IMR-90 (cell line): ENCODE results near the gene CFDP1. TPM values are rescaled to one million over a fixed set of nuclear protein-coding genes. Genes with fewer than 3 reads are reported as not detected.

ENCODE experiments used
- ATAC-seq: fragments of 200-7000 bp; cut with Tn5 transposase; 2 replicates; pipeline ENCODE4 v1.9.1; 2020; ENCODE audit warnings: low read depth, mild to moderate bottlenecking, moderate library complexity
- BruUV-seq: library from RNA; stranded (reverse); fragments of 400-500 nt; replicated peaks from 2 replicates; lab custom pipeline; 2021; lab: Mats Ljungman, UMichigan
- CTCF ChIA-PET: fragments of 300-600 bp; formaldehyde crosslinking; extraction: SDS; loops from one replicate; lab custom pipeline; 2021; ENCODE audit warnings: antibody characterized with exemption; lab: Yijun Ruan, JAX
- POLR2A ChIA-PET: fragments of 300-600 bp; sonication (Branson Sonifier 250); formaldehyde crosslinking; loops from one replicate; lab custom pipeline; 2022; ENCODE audit warnings: antibody characterized with exemption; ENCODE audit not compliant: unreplicated experiment; lab: Charles Lee
- DNase-seq: peaks from one replicate; pipeline ENCODE4 v3.0.0; 2013
- H2AFZ ChIP-seq: replicated peaks from 2 replicates; pipeline ENCODE3; 2013; ENCODE audit warnings: low read length, mild to moderate bottlenecking; ENCODE audit not compliant: poor library complexity
- H2AK5ac ChIP-seq: 2 replicates; pipeline ENCODE4 v1.6.1; 2013; ENCODE audit warnings: low read depth, low read length, inconsistent platforms
- H2AK9ac ChIP-seq: replicated peaks from 2 replicates; pipeline ENCODE3; 2013; ENCODE audit warnings: mild to moderate bottlenecking, low read depth, low read length, moderate library complexity; ENCODE audit not compliant: poor library complexity
- H2BK120ac ChIP-seq: 2 replicates; pipeline ENCODE4 v1.6.1; 2013; ENCODE audit warnings: low read depth, low read length, inconsistent platforms
- H2BK15ac ChIP-seq: 3 replicates; pipeline ENCODE4 v1.6.1; 2013; ENCODE audit warnings: low read depth, low read length, inconsistent platforms
- H2BK20ac ChIP-seq: 2 replicates; pipeline ENCODE4 v1.6.1; 2013; ENCODE audit warnings: low read depth, mild to moderate bottlenecking, inconsistent platforms, low read length, moderate library complexity
- H2BK5ac ChIP-seq: 2 replicates; pipeline ENCODE4 v1.6.1; 2013; ENCODE audit warnings: mild to moderate bottlenecking, low read depth, low read length, inconsistent platforms; ENCODE audit not compliant: poor library complexity, severe bottlenecking
- H3K14ac ChIP-seq: replicated peaks from 2 replicates; pipeline ENCODE4 v1.6.1; 2013; ENCODE audit warnings: low read depth, low read length, inconsistent platforms
- H3K18ac ChIP-seq: 2 replicates; pipeline ENCODE4 v1.6.1; 2013; ENCODE audit warnings: low read depth, low read length, control low read depth
- H3K23ac ChIP-seq: 2 replicates; pipeline ENCODE4 v1.6.1; 2013; ENCODE audit warnings: low read depth, low read length, inconsistent platforms
- H3K27ac ChIP-seq: 2 replicates; pipeline ENCODE4 v1.5.1; 2013; ENCODE audit warnings: mild to moderate bottlenecking, control low read depth, low read length; ENCODE audit not compliant: insufficient read depth
- H3K27me3 ChIP-seq: 2 replicates; pipeline ENCODE4 v1.6.1; 2013; ENCODE audit warnings: low read length; ENCODE audit not compliant: control insufficient read depth, insufficient read depth
- H3K36me3 ChIP-seq: 2 replicates; pipeline ENCODE4 v1.6.1; 2013; ENCODE audit warnings: low read length, mixed read lengths; ENCODE audit not compliant: control insufficient read depth, insufficient read depth
- H3K4ac ChIP-seq: 2 replicates; pipeline ENCODE4 v1.6.1; 2013; ENCODE audit warnings: low read depth, low read length, inconsistent platforms
- H3K4me1 ChIP-seq: 2 replicates; pipeline ENCODE4 v1.6.1; 2013; ENCODE audit warnings: low read length, mixed read lengths; ENCODE audit not compliant: control insufficient read depth, insufficient read depth
- H3K4me2 ChIP-seq: 2 replicates; pipeline ENCODE4 v1.6.1; 2013; ENCODE audit warnings: low read depth, mild to moderate bottlenecking, control low read depth, low read length, moderate library complexity
- H3K4me3 ChIP-seq: 2 replicates; pipeline ENCODE4 v1.5.1; 2013; ENCODE audit warnings: low read depth, mild to moderate bottlenecking, control low read depth, low read length, moderate library complexity; ENCODE audit not compliant: insufficient read depth
- H3K56ac ChIP-seq: 2 replicates; pipeline ENCODE4 v1.6.1; 2013; ENCODE audit warnings: low read length, inconsistent platforms; ENCODE audit not compliant: insufficient read depth; ENCODE audit errors: extremely low read depth
- H3K79me1 ChIP-seq, 2 experiments: 2 replicates each; pipeline ENCODE4 v1.6.1; 2013; ENCODE audit warnings: low read length in 2 of 2, inconsistent platforms in 1 of 2, low read depth in 1 of 2
- H3K9ac ChIP-seq: 2 replicates; pipeline ENCODE4 v1.6.1; 2013; ENCODE audit warnings: low read depth, low read length, control low read depth
- H3K9me1 ChIP-seq: 2 replicates; pipeline ENCODE4 v1.6.1; 2013; ENCODE audit warnings: low read length, inconsistent platforms; ENCODE audit not compliant: insufficient read depth
- H3K9me3 ChIP-seq: 2 replicates; pipeline ENCODE4 v1.6.1; 2013; ENCODE audit warnings: low read length; ENCODE audit not compliant: control insufficient read depth, insufficient read depth
- H4K20me1 ChIP-seq: 2 replicates; pipeline ENCODE4 v1.6.1; 2013; ENCODE audit warnings: low read length, inconsistent platforms; ENCODE audit not compliant: insufficient read depth
- H4K5ac ChIP-seq: 2 replicates; pipeline ENCODE4 v1.6.1; 2013; ENCODE audit warnings: mild to moderate bottlenecking, low read depth, low read length, control low read depth
- H4K8ac ChIP-seq, 2 experiments: 2 replicates each; pipeline ENCODE4 v1.6.1; 2013; ENCODE audit warnings: low read depth in 2 of 2, low read length in 2 of 2, control low read depth in 1 of 2, inconsistent platforms in 1 of 2
- H4K91ac ChIP-seq: 2 replicates; pipeline ENCODE4 v1.6.1; 2013; ENCODE audit warnings: low read depth, low read length, inconsistent platforms; ENCODE audit not compliant: insufficient read depth
- BHLHE40 ChIP-seq: fragments of 150-350 bp; IDR thresholded peaks from 2 replicates; pipeline ENCODE4 v1.6.1; 2016; ENCODE audit warnings: mild to moderate bottlenecking, low read depth, low read length
- CTCF ChIP-seq: conservative IDR thresholded peaks from 2 replicates; pipeline ENCODE4 v1.5.1; 2012; ENCODE audit warnings: mild to moderate bottlenecking, low read depth, low read length, improper control_type of control experiment
- MAFK ChIP-seq: IDR thresholded peaks from 2 replicates; pipeline ENCODE4 v1.6.1; 2012; ENCODE audit warnings: low read depth, low read length, improper control_type of control experiment
- MXI1 ChIP-seq: IDR thresholded peaks from 2 replicates; pipeline ENCODE4 v1.6.1; 2012; ENCODE audit warnings: low read depth, mild to moderate bottlenecking, low read length, moderate library complexity, borderline replicate concordance
- NFE2L2 ChIP-seq: fragments of 150-350 bp; IDR thresholded peaks from 2 replicates; pipeline ENCODE4 v1.6.1; 2016; ENCODE audit warnings: low read depth, mild to moderate bottlenecking, low read length
- RAD21 ChIP-seq: IDR thresholded peaks from 2 replicates; pipeline ENCODE4 v1.6.1; 2012; ENCODE audit warnings: low read length, improper control_type of control experiment
- USF2 ChIP-seq: fragments of 150-350 bp; IDR thresholded peaks from 2 replicates; pipeline ENCODE4 v1.6.1; 2017; ENCODE audit warnings: mild to moderate bottlenecking, antibody characterized with exemption, low read length, low read depth
- WGBS, 2 experiments: methylation state at CpG; one replicate each; pipeline versions ENCODE4 v1.1.5 to v1.1.7; 2013; ENCODE audit warnings: missing lambda C conversion rate in 2 of 2; ENCODE audit not compliant: insufficient read length in 1 of 2; ENCODE audit errors: extremely low coverage in 2 of 2; 5-methylcytosine and 5-hydroxymethylcytosine counted together
- dilution Hi-C: fragments of 300-500 bp; cut with HindIII; formaldehyde crosslinking; loops from one replicate; pipeline ENCODE4 v1.14.3; 2018; ENCODE audit warnings: low sequenced_read_pairs; ENCODE audit not compliant: unreplicated experiment
- in situ Hi-C: fragments of 300-500 bp; cut with MboI; formaldehyde crosslinking; loops from 3 replicates; pipeline ENCODE4 v1.14.3; 2019; ENCODE audit warnings: low sequenced_read_pairs, inconsistent platforms, mixed read lengths
- intact Hi-C: fragments of 100-400 bp; cut with micrococcal nuclease; formaldehyde crosslinking; loops from 2 replicates; pipeline ENCODE4 v1.10.0; 2022
- polyA plus RNA-seq, 3 experiments: library from polyadenylated mRNA; depleted of rRNA; stranded (reverse); fragments of >200 nt; gene quantifications; 2 replicates each; pipeline ENCODE4 v1.2.3, GENCODE V29; 2012; ENCODE audit warnings: low replicate concordance in 1 of 3
- total RNA-seq: library from RNA; depleted of rRNA; stranded (reverse); fragments of >200 nt; gene quantifications from 2 replicates; pipeline ENCODE4 v1.2.3, GENCODE V29; 2012

Gene CFDP1
- total and polyA plus RNA-seq, 2 of the 4 experiments (the other 2 are of a cell fraction) = 15.6 to 38.7 TPM

DNA sequence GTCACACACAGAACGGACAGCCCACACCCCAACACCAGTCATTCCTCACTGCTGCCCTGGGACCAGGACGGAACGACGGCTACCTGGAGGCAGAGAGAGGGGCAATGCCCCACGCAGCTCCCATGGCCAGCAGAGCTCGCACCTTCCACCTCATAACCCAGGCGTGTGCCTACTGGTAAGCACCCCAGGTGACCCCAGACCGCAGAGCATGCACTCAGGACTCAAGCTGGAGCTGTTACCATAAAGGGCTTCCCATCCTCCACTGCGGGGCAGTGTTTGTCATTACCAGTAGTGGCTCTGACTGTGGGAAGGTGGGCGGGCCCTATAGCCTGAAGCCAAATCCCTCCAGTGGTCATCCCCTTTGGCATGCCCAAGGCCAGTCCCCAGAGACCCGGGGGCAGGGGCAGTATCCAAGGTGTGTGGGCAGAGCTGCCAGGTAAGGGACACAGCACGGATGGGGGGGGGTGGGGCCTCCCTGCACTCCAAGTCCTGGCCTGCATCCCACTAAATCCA, 177.2 kb downstream of the CFDP1 start:
- Histone ChIP-seq H3K56ac (no peak overlapping the region), H2AFZ (peak overlapping the region; percentile 9), H2BK5ac (peak overlapping the region; percentile 72), H3K9ac (0 out of 2 replicates have a peak overlapping the region, but pooled peaks have one; percentile 23), H3K14ac (peak overlapping the region; percentile 39; the same call in 1 of the 2 replicates), H3K4me2 (peak overlapping the region; percentile 35; the same call in 1 of the 2 replicates), H4K20me1 (peaks cover 80% of the 10 kb centered on the region), H3K4ac (peak overlapping the region; percentile 46), H3K36me3 (0 out of 2 replicates have a peak, but pooled peaks cover 5% of the 10 kb centered on the region), H2BK120ac (0 out of 2 replicates have a peak overlapping the region, but pooled peaks have one; percentile 26), H2AK9ac (peak overlapping the region; percentile 85), H2AK5ac (peak overlapping the region; percentile 92), H3K79me1 (peaks cover 0 to 76% of the 10 kb centered on the region in 2 experiments; a peak in 3 of 4 replicates), H2BK15ac (no peak overlapping the region), H4K5ac (no peak overlapping the region), H3K4me3 (no peak overlapping the region), H3K23ac (no peak overlapping the region), H3K9me3 (no peaks in the 10 kb centered on the region), H3K27ac (peak overlapping the region; percentile 76), H2BK20ac (no peak overlapping the region), H4K8ac (peak overlapping the region in 1 of 2 experiments; percentile 31; a peak in 1 of 4 replicates), H3K27me3 (no peaks in the 10 kb centered on the region), H3K4me1 (peaks cover 67% of the 10 kb centered on the region), H3K18ac (no peak overlapping the region; the same call in 1 of the 2 replicates), H3K9me1 (peaks cover 34% of the 10 kb centered on the region), H4K91ac (no peak overlapping the region)
- intact Hi-C loops = no loop called here
- POLR2A ChIA-PET = no interaction called here
- TF ChIP-seq MXI1 = no peak
- no peak for TF ChIP-seq MAFK
- no peak for TF ChIP-seq NFE2L2
- TF ChIP-seq CTCF = peak; percentile 26
- TF ChIP-seq USF2 = no peak
- TF ChIP-seq BHLHE40 = no peak
- TF ChIP-seq RAD21 = peak; percentile 10; the same call in 1 of the 2 replicates
- DNase-seq = no peak
- in situ Hi-C loops = no loop called here
- CTCF ChIA-PET = interaction anchor here (0.6 kb wide), 1 partner anchor 474 kb away, joined by 3 read pairs; no protein-coding TSS in a partner anchor
- no peak for ATAC-seq
- WGBS, 2 experiments = no CpG with 5 or more reads among the region's 12 CpGs
- no TSS peak for BruUV-seq
- dilution Hi-C loops = no loop called here
